ENCODE results near the gene SNX19. TPM values are rescaled to one million over a fixed set of nuclear protein-coding genes. Genes with fewer than 3 reads are reported as not detected.

Gene SNX19
- total RNA-seq, 1 experiment from 2014 or later = 34.4 TPM

DNA sequence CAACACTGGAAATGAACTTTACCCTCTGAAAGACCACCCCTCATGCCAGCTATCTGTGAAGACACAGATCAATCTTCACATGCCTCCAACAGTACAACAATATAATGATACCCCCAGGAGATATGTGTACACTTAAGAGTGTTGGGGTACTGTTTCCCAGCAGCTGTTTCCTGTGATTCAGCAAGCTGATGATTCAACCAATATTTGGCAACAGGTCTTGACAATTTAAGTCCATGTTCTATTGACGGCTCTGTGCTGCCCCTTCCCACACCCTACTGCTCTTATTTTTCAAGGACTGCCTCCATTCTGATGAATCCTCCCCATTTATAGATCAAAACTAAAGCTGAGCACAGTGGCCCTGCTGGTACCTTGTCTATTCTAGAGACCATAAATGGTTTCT is 6.6 kb downstream of the SNX19 start:
- Histone ChIP-seq H3K9ac (ENCODE audit: extremely low read depth, insufficient read length, low read length) (no peak overlapping the region), H3K79me2 (ENCODE audit: insufficient read depth, low read length) (no peaks in the 10 kb centered on the region), H3K79me1 (ENCODE audit: insufficient read depth, low read depth, low read length, poor library complexity, severe bottlenecking) (no peaks in the 10 kb centered on the region), H2AK5ac (ENCODE audit: insufficient read length, low read length) (no peak overlapping the region), H3K56ac (ENCODE audit: insufficient read length, low read depth, low read length) (no peak overlapping the region), H3K27me3 (ENCODE audit: insufficient read depth, low read length) (no peaks in the 10 kb centered on the region), H4K91ac (ENCODE audit: insufficient read length, low read depth, low read length) (no peak overlapping the region), H3K4me2 (ENCODE audit: insufficient read depth, insufficient read length, low read length) (no peak overlapping the region), H3K4me1 (ENCODE audit: insufficient read depth, low read length) (no peaks in the 10 kb centered on the region; the same call in 1 of the 2 replicates), H4K20me1 (ENCODE audit: control insufficient read depth, insufficient read depth, insufficient read length) (no peaks in the 10 kb centered on the region), H4K8ac (replicated peaks; ENCODE audit: insufficient read length, low read depth, low read length) (no peak overlapping the region), H3K23me2 (ENCODE audit: insufficient read length, low read depth, low read length, poor library complexity, severe bottlenecking) (no peaks in the 10 kb centered on the region), H3K23ac (ENCODE audit: insufficient read length, low read depth, low read length) (no peak overlapping the region), H2BK15ac (ENCODE audit: low read depth, low read length) (no peak overlapping the region), H3K18ac (ENCODE audit: insufficient read length, low read depth, low read length) (no peak overlapping the region), H2BK20ac (ENCODE audit: low read depth, low read length, poor library complexity, severe bottlenecking) (no peak overlapping the region), H3K4ac (ENCODE audit: low read depth, low read length) (no peak overlapping the region), H2BK12ac (ENCODE audit: insufficient read length, low read depth, low read length) (no peak overlapping the region), H3K9me3 (ENCODE audit: control insufficient read depth, low read depth, low read length) (no peaks in the 10 kb centered on the region), H3K14ac (ENCODE audit: insufficient read depth, low read length) (no peak overlapping the region), H2BK5ac (ENCODE audit: insufficient read length, low read length) (no peak overlapping the region), H2AFZ (ENCODE audit: low read length) (no peak overlapping the region), H2BK120ac (ENCODE audit: low read depth, low read length, poor library complexity, severe bottlenecking) (no peak overlapping the region), H3T11ph (ENCODE audit: low read length) (no peak overlapping the region), H4K5ac (ENCODE audit: insufficient read length, low read depth, low read length) (no peak overlapping the region), H3K27ac (ENCODE audit: insufficient read length, low read depth, low read length) (no peak overlapping the region)
- Mint-ChIP-seq H3K27ac (no peak overlapping the region; a peak in 1 of 7 replicates), H3K4me1 (peaks cover 2 to 4% of the 10 kb centered on the region in 2 experiments; a peak in 2 of 4 replicates), H3K27me3 (ENCODE audit: low read depth) (no peaks in the 10 kb centered on the region), H3K9me3 (no peaks in the 10 kb centered on the region), H3K36me3 (ENCODE audit: insufficient read depth in 1 of 3, low read depth in 3 of 3) (peaks cover 13 to 78% (median 72%) of the 10 kb centered on the region in 3 experiments; a peak in 6 of 7 replicates), H3K4me3 (no peak overlapping the region)
- TF ChIP-seq CTCF (conservative IDR thresholded peaks at IDR 0.05) = no peak
- DNase-seq = no peak
- no CpG with 5 or more reads among the region's 1 CpG for WGBS (ENCODE audit: extremely low coverage, insufficient read length, low lambda C conversion rate)

Data from H9 (cell line).